22Rv1 (cell line): ENCODE results near the gene ARRDC3.

Experiments
- H3K27ac ChIP-seq: fragments of 450-650 bp; 2 replicates; pipeline ENCODE4 v1.5.1; 2017
- ZFX ChIP-seq: fragments of 450-650 bp; IDR thresholded peaks from 2 replicates; pipeline ENCODE4 v1.6.1; 2017; ENCODE audit warnings: antibody characterized with exemption, borderline replicate concordance
- TF ChIP-seq, protein P1 (sequence below): fragments of 450-650 bp; IDR thresholded peaks from 2 replicates; pipeline ENCODE4 v1.5.1; 2017; ENCODE audit warnings: mild to moderate bottlenecking

Gene ARRDC3

DNA sequence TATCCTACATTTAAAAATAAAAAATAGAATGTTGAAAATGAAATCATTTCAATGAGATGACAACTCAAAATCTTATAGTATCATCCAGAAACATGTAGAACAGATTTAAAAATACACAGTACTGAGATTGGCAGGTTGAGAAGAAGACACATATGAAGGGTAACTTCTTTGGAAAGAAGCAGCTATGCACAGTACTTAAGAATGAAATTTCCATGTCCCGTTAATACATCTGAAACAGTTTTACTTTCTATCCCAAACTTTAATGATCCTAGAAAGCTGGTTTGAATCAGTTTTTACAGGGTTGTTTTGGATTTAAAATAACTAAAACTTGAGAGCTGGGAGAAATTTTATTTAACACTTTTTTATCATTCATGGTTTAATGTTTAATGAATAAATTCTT, 36.0 kb upstream of the ARRDC3 start:
- TF ChIP-seq, protein P1, sequence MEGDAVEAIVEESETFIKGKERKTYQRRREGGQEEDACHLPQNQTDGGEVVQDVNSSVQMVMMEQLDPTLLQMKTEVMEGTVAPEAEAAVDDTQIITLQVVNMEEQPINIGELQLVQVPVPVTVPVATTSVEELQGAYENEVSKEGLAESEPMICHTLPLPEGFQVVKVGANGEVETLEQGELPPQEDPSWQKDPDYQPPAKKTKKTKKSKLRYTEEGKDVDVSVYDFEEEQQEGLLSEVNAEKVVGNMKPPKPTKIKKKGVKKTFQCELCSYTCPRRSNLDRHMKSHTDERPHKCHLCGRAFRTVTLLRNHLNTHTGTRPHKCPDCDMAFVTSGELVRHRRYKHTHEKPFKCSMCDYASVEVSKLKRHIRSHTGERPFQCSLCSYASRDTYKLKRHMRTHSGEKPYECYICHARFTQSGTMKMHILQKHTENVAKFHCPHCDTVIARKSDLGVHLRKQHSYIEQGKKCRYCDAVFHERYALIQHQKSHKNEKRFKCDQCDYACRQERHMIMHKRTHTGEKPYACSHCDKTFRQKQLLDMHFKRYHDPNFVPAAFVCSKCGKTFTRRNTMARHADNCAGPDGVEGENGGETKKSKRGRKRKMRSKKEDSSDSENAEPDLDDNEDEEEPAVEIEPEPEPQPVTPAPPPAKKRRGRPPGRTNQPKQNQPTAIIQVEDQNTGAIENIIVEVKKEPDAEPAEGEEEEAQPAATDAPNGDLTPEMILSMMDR: no peak
- TF ChIP-seq ZFX: no peak
- H3K27ac ChIP-seq: no peak overlapping the region

DNA sequence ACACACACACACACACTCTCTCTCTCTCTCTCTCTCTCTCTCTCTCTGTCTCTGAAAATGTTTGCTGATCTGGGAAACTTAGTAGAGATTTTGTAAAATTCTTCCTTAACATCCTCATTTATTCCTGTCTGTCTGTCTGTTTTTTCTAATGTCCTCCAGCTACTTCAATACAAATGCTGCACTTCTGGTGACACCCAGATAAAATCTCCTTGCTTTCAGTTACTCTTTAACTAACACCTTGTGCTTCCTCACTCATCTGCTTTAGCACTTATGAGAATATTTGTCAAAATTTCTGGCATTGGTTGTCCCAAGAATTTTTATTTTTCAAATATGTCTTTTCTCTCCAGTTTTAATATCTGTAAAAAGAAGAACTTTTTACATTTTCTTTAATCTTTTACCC, 35.0 kb upstream of the ARRDC3 start:
- H3K27ac ChIP-seq: no peak overlapping the region
- no peak for TF ChIP-seq ZFX
- TF ChIP-seq, protein P1: no peak

DNA sequence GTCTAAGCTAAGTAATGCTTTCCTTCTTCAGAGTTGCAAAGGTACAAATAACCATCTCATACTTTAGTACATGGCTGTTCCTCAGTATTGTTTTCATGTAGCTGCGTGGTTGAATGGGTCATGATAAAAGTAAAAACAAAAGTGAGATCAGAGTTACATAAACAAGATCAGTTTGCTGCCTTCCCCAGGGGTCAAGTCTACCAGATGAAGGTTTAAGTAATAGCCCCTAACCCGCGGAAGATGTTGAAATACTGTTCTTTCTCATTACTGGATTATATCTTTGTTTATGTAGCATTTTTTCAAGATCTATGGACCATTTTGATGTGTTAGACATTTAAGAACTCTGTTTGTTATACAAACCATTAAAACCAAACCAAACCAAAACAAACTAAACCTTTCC, 34.1 kb upstream of the ARRDC3 start:
- TF ChIP-seq, protein P1: no peak
- no peak for TF ChIP-seq ZFX
- no peak overlapping the region for H3K27ac ChIP-seq

DNA sequence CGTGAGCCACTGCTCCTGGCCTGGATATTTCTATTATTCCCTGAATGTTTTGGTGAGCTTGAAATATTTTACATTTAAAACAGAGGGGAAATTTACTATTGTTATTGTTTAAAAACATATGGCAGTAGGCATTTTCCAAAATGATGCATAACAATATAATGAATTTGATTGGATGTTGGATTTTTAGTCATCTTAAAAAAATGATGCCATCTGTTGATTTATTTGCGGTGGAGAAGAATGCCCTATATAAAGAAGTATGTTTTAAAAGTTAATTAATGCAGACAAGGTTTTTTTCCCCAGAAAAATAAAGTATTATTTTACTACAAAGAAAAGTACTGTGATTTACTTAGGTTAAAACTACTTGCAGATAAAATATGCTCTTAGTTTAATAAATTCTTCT, 33.4 kb upstream of the ARRDC3 start:
- TF ChIP-seq ZFX: no peak
- TF ChIP-seq, protein P1: no peak
- H3K27ac ChIP-seq: no peak overlapping the region

DNA sequence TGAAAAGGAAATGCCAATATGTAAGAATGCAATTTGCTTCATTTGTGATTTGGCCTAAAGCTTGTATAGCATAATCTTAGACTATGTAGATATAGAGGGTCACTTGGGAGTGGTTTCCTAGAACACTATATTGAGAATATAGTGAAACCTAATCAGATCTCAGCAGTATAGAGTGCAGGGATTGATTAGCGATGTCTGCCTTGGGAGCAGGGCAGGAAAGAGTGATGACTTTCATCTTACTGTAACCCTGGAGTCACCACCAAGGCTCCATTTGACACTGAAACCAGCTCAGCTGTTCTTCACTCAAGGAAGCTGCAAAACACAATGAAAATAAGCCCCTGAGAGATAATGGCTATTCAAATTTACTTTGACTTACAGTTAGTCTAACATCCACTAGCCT, 26.2 kb upstream of the ARRDC3 start:
- TF ChIP-seq, protein P1: no peak
- no peak for TF ChIP-seq ZFX
- H3K27ac ChIP-seq: no peak overlapping the region

DNA sequence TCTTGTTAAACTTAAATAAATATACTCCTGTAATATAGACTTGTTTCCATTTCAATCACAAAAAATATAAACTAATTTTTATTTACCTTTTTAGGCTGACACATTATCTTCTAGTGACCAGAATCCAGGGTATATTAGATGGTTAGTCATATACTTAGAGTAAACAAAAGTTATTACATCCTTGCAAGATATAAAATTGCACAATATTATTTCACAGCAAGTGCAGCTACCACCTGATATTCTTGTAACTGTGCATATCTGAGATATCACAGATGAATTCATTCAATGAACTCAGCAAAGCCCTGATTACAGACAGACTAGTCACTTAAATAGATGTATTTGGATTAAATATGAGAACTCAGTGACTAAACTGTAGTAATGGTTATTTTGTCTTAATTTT, 25.6 kb upstream of the ARRDC3 start:
- no peak overlapping the region for H3K27ac ChIP-seq
- TF ChIP-seq, protein P1: no peak
- TF ChIP-seq ZFX: no peak

DNA sequence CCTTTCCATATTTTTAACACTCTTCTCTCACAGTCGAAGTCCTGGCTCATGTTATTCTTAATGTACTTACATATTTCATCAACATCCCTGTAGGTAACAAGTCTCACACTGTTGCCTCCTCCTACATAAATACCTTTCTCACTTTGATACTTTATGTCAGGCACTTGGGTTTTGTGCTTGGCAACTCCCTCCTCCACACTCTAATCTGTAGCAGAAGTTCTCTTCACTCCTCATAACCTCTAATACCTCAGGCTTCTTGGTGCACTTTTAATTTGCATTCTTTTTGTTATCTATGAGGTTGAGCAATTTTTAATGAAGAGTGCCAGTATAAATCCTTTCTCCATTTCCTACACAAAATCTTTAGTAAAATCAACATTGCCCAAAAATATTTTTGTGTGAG, 24.1 kb upstream of the ARRDC3 start:
- TF ChIP-seq ZFX: no peak
- TF ChIP-seq, protein P1: no peak
- no peak overlapping the region for H3K27ac ChIP-seq
